Endothelial cell of umbilical vein (primary cell): Measurements from ENCODE around the gene LENG9. TPM values are rescaled to one million over a fixed set of nuclear protein-coding genes. Genes with fewer than 3 reads are reported as not detected.
A peak's percentile ranks its signal among the peaks of the same experiment; 100 is the strongest.

Experiments
- BruUV-seq: library from RNA; stranded (reverse); fragments of 400-500 nt; replicated peaks from 2 replicates; lab custom pipeline; 2021; lab: Mats Ljungman, UMichigan
- CTCF ChIA-PET: fragments of 300-600, 350-600 bp; sonication (Branson Sonifier 250); formaldehyde crosslinking; loops from one replicate; lab custom pipeline; 2021; ENCODE audit warnings: antibody characterized with exemption, inconsistent platforms; lab: Charles Lee
- POLR2A ChIA-PET: fragments of 300-600, 350-600 bp; sonication (Branson Sonifier 250); formaldehyde crosslinking; loops from one replicate; lab custom pipeline; 2021; ENCODE audit warnings: antibody characterized with exemption, inconsistent platforms; lab: Charles Lee
- DNase-seq: peaks from one replicate; pipeline ENCODE4 v3.0.0-alpha.2; 2011; ENCODE audit warnings: low read depth, low spot score
- FAIRE-seq: peaks from 2 replicates; lab custom pipeline; 2011; peaks lifted over from hg19 to GRCh38; lab: Jason Lieb, UNC
- H2AFZ ChIP-seq: 2 replicates; pipeline ENCODE4 v1.6.0; 2012; ENCODE audit warnings: low read depth, low read length, control low read depth, inconsistent platforms
- H3K27ac ChIP-seq: 2 replicates; pipeline ENCODE4 v1.5.1; 2011; ENCODE audit warnings: low read depth, mild to moderate bottlenecking, control low read depth, low read length, moderate library complexity; ENCODE audit not compliant: insufficient read depth
- H3K27me3 ChIP-seq, 2 experiments: 2 replicates each; pipeline versions ENCODE4 v1.6.0 to v1.6.1; 2011; ENCODE audit warnings: low read length in 2 of 2, mixed read lengths in 1 of 2; ENCODE audit not compliant: control insufficient read depth in 2 of 2, insufficient read depth in 2 of 2
- H3K36me3 ChIP-seq, 2 experiments: 2 replicates in 1 of 2; 3 replicates in 1 of 2; pipeline ENCODE4 v1.5.1; 2011; ENCODE audit warnings: low read length in 2 of 2, mild to moderate bottlenecking in 1 of 2, moderate library complexity in 1 of 2; ENCODE audit not compliant: control insufficient read depth in 2 of 2, insufficient read depth in 2 of 2; ENCODE audit errors: extremely low read depth in 1 of 2
- H3K4me1 ChIP-seq: 3 replicates; pipeline ENCODE4 v1.5.1; 2011; ENCODE audit warnings: mild to moderate bottlenecking, low read length; ENCODE audit not compliant: control insufficient read depth, insufficient read depth; ENCODE audit errors: extremely low read depth
- H3K4me2 ChIP-seq: 2 replicates; pipeline ENCODE4 v1.6.1; 2011; ENCODE audit warnings: low read length, control low read depth, mixed read lengths; ENCODE audit not compliant: insufficient read depth
- H3K4me3 ChIP-seq, 3 experiments: fragments of 200-600 bp in 1 of 3; sonication (generic), shearing (Covaris generic) in 1 of 3; replicated peaks in 1 of 3; 2 replicates each; pipeline ENCODE4 v1.5.1; 2011 to 2016; ENCODE audit warnings: control low read depth in 3 of 3, low read length in 3 of 3, mild to moderate bottlenecking in 2 of 3, inconsistent platforms in 1 of 3, low read depth in 1 of 3, moderate library complexity in 1 of 3; ENCODE audit not compliant: insufficient read depth in 1 of 3
- H3K79me2 ChIP-seq: 2 replicates; pipeline ENCODE4 v1.6.0; 2012; ENCODE audit warnings: low read length, inconsistent platforms; ENCODE audit not compliant: control insufficient read depth, insufficient read depth
- H3K9ac ChIP-seq: replicated peaks from 2 replicates; pipeline ENCODE3; 2011; ENCODE audit warnings: low read length, control low read depth; ENCODE audit not compliant: insufficient read depth; ENCODE audit errors: extremely low read depth
- H3K9me1 ChIP-seq: replicated peaks from 3 replicates; pipeline ENCODE4 v1.6.0; 2011; ENCODE audit warnings: mild to moderate bottlenecking, low read length; ENCODE audit not compliant: control insufficient read depth, insufficient read depth; ENCODE audit errors: extremely low read depth
- H3K9me3 ChIP-seq: replicated peaks from 2 replicates; pipeline ENCODE4 v1.5.1; 2012; ENCODE audit warnings: low read length, inconsistent platforms; ENCODE audit not compliant: control insufficient read depth, insufficient read depth
- H4K20me1 ChIP-seq: replicated peaks from 2 replicates; pipeline ENCODE3; 2011; ENCODE audit warnings: mild to moderate bottlenecking, low read length; ENCODE audit not compliant: control insufficient read depth, insufficient read depth; ENCODE audit errors: extremely low read depth
- EZH2 ChIP-seq: IDR thresholded peaks from 2 replicates; pipeline ENCODE4 v1.6.1; 2012; ENCODE audit warnings: borderline replicate concordance, low read depth, mild to moderate bottlenecking, moderate library complexity, low read length, inconsistent platforms; ENCODE audit not compliant: severe bottlenecking
- FOS ChIP-seq: IDR thresholded peaks from 2 replicates; pipeline ENCODE4 v1.6.1; 2011; ENCODE audit warnings: mild to moderate bottlenecking, low read length, moderate library complexity, borderline replicate concordance; ENCODE audit not compliant: insufficient read depth
- GATA2 ChIP-seq: IDR thresholded peaks from 2 replicates; pipeline ENCODE4 v1.7.0; 2011; ENCODE audit warnings: low read depth, mild to moderate bottlenecking, moderate library complexity, mixed read lengths, low read length; ENCODE audit not compliant: insufficient read length, insufficient read depth
- JUN ChIP-seq: IDR thresholded peaks from 2 replicates; pipeline ENCODE4 v1.6.1; 2011; ENCODE audit warnings: borderline replicate concordance, low read depth; ENCODE audit not compliant: insufficient read length, insufficient read depth
- MAX ChIP-seq: IDR thresholded peaks from 2 replicates; pipeline ENCODE4 v1.6.1; 2011; ENCODE audit not compliant: insufficient read depth, insufficient read length
- MYC ChIP-seq: IDR thresholded peaks from one replicate; pipeline ENCODE4 v1.6.1; 2011; ENCODE audit warnings: mild to moderate bottlenecking, low read depth, low read length
- POLR2AphosphoS5 ChIP-seq: IDR thresholded peaks from 2 replicates; pipeline ENCODE4 v1.6.1; 2012; ENCODE audit warnings: low read depth, mild to moderate bottlenecking, control low read depth, low read length, moderate library complexity; ENCODE audit not compliant: insufficient read depth
- dilution Hi-C: fragments of 300-500 bp; cut with MboI; formaldehyde crosslinking; loops from one replicate; pipeline ENCODE4 v1.15.0; 2019; ENCODE audit warnings: low sequenced_read_pairs; ENCODE audit not compliant: extremely low pct_ligation_motif_present
- intact Hi-C: fragments of 100-400 bp; cut with micrococcal nuclease; formaldehyde crosslinking; loops from one replicate; pipeline ENCODE4 v1.10.0; 2022
- polyA plus RNA-seq, 4 experiments: library from polyadenylated mRNA; depleted of rRNA in 3 of 4; stranded (reverse) in 3 of 4; unstranded in 1 of 4; fragments of >200 nt; gene quantifications; 2 replicates each; pipeline versions ENCODE4 v1.2.1 to v1.2.3, GENCODE V29; 2011 to 2012; ENCODE audit warnings: missing spikeins in 1 of 4
- total RNA-seq: library from RNA; stranded (reverse); gene quantifications from 2 replicates; pipeline ENCODE4 v1.2.3, GENCODE V29; 2021

The LENG9 gene
- total and polyA plus RNA-seq, 2 donors (not counting 3 experiments of a cell fraction or from before 2014, with no cell fraction given) = 0.97 to 2.8 TPM

DNA sequence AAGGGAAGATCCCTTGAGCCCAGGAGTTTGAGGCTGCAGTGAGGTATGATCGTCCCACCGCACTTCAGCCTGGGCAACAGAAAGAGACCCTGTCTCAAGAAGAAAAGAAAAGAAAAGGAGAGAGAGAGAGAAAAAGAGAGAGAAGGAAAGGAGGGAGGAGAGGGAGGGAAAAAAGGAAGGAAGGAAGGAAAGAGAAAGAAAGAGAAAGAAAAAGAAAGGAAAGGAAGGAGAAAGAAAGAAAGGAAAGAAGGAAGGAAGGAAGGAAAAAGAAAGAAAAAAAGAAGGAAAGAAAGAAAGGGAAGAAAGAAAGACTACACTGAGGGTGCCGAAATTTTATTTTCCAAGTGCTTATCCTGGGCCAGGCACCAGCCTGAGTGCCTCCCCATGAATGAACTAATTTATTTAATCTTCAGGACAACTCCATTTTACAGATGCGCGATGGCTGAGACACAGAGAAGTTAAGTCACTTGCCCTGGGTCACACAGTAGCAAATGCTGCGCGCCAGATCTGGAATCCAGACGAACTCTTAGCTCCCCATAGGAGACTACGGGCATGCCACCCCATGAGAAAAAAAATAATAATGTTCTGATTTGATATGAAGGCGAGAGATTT is 6.8 kb upstream of the LENG9 start:
- Histone ChIP-seq H3K9me1 (no peaks in the 10 kb centered on the region), H3K4me3 (peak overlapping the region in 2 of 3 experiments; percentile 58 to 59), H3K4me2 (peak overlapping the region; percentile 50), H3K79me2 (peaks cover 1% of the 10 kb centered on the region), H3K27ac (peak overlapping the region; percentile 88), H2AFZ (no peak overlapping the region), H3K27me3 (no peaks in the 10 kb centered on the region), H3K4me1 (peaks cover 35% of the 10 kb centered on the region), H4K20me1 (no peaks in the 10 kb centered on the region), H3K9ac (peak overlapping the region; percentile 71), H3K36me3 (no peaks in the 10 kb centered on the region), H3K9me3 (no peaks in the 10 kb centered on the region)
- CTCF ChIA-PET = interaction anchor here (1.0 kb wide), 1 partner anchor 22 kb away, joined by 4 read pairs; the partner anchor contains the start of gene LENG8
- FAIRE-seq (peak; percentile 46), DNase-seq (no peak)
- TF ChIP-seq GATA2 (no peak), MAX (no peak), EZH2 (no peak), JUN (no peak), MYC (no peak), POLR2AphosphoS5 (no peak), FOS (no peak)
- intact Hi-C loops = loop anchor here (2.0 kb wide), 1 partner anchor 280 kb away; the partner anchor contains the start of gene TSEN34
- BruUV-seq = TSS peak; percentile 74
- dilution Hi-C loops = no loop called here
- POLR2A ChIA-PET = no interaction called here
